Kidney (tissue), 14 donors: Measurements from ENCODE around the gene SH3RF3. TPM values are rescaled to one million over a fixed set of nuclear protein-coding genes. Genes with fewer than 3 reads are reported as not detected.

Experiments
- DNase-seq, 5 donors: peaks; one replicate each; pipeline ENCODE4 v3.0.0-alpha.2; 2013 to 2020
- FAIRE-seq: peaks from 2 replicates; lab custom pipeline; 2012; peaks lifted over from hg19 to GRCh38; lab: Jason Lieb, UNC
- H3K27ac ChIP-seq, 2 donors: one replicate each; pipeline ENCODE4 v1.7.0; 2013; ENCODE audit warnings: low read depth in 2 of 2, low read length in 2 of 2, inconsistent platforms in 1 of 2
- H3K27me3 ChIP-seq: one replicate; pipeline ENCODE4 v1.7.1; 2013; ENCODE audit warnings: low read length, inconsistent platforms; ENCODE audit not compliant: control insufficient read depth, insufficient read depth
- H3K36me3 ChIP-seq, 3 donors: one replicate each; pipeline versions ENCODE4 v1.7.0 to v1.7.1; 2013; ENCODE audit warnings: low read length in 3 of 3, control low read depth in 1 of 3, inconsistent platforms in 1 of 3; ENCODE audit not compliant: insufficient read depth in 3 of 3, control insufficient read depth in 2 of 3
- H3K4me1 ChIP-seq, 3 donors: one replicate each; pipeline versions ENCODE4 v1.7.0 to v1.7.1; 2013; ENCODE audit warnings: low read length in 3 of 3, inconsistent platforms in 1 of 3, low read depth in 1 of 3; ENCODE audit not compliant: control insufficient read depth in 2 of 3, insufficient read depth in 2 of 3
- H3K4me3 ChIP-seq, 3 donors: one replicate each; pipeline versions ENCODE4 v1.7.0 to v1.8.1; 2013; ENCODE audit warnings: low read length in 3 of 3, control low read depth in 1 of 3, inconsistent platforms in 1 of 3
- H3K9ac ChIP-seq, 3 donors: one replicate each; pipeline versions ENCODE4 v1.7.0 to v1.7.1; 2013; ENCODE audit warnings: low read length in 3 of 3, control low read depth in 1 of 3, inconsistent platforms in 1 of 3
- H3K9me3 ChIP-seq, 3 donors: one replicate each; pipeline versions ENCODE4 v1.7.0 to v1.7.1; 2013; ENCODE audit warnings: low read length in 3 of 3, control low read depth in 1 of 3, inconsistent platforms in 1 of 3; ENCODE audit not compliant: control insufficient read depth in 2 of 3, insufficient read depth in 1 of 3
- CTCF ChIP-seq: IDR thresholded peaks from 3 replicates; pipeline ENCODE4 v1.5.1; 2012; ENCODE audit warnings: mild to moderate bottlenecking, moderate library complexity, borderline replicate concordance; ENCODE audit not compliant: insufficient read depth; ENCODE audit errors: extremely low read depth
- intact Hi-C: fragments of 100-400 bp; cut with DNase I; formaldehyde crosslinking; loops from one replicate; pipeline ENCODE4 v1.11.1; 2022
- polyA plus RNA-seq: library from polyadenylated mRNA; stranded (reverse); fragments of 350-450 nt; fragmentation: Illumina TruSeq; extraction: RNeasy Lipid Tissue Mini Kit (QIAGEN cat#74804); gene quantifications from one replicate; pipeline ENCODE4 v1.2.3, GENCODE V29; 2014; ENCODE audit warnings: low read depth, low replicate concordance; ENCODE audit not compliant: insufficient read depth
- total RNA-seq: library from RNA; stranded (reverse); fragmentation: NEBNext Ultra II Directional; extraction: Animal tissue kit (Norgen Biotek cat#: 25700); gene quantifications from one replicate; pipeline ENCODE4 v1.2.1, GENCODE V29; 2021
- donor health status: control.
- donor health status: control.
- donor health status: control.
- donor health status: control.
- donor health status: control.
- donor health status: DM: yes; HTN: yes; CAD: no.
- donor health status: Normal renal cell carcinoma (clear cell type).

The SH3RF3 gene
- total and polyA plus RNA-seq, 2 donors from 2014 or later, result 1.7 to 10.7 TPM

GRCh38 chr2:109521233-109522062 lies 392.4 kb downstream of the SH3RF3 start:
- DNase-seq, result peak in 1 of 5 donors; percentile 53
- Histone ChIP-seq H3K36me3 (no peaks in the 10 kb centered on the region), H3K27ac (peak overlapping the region; percentile 65), H3K27me3 (no peaks in the 10 kb centered on the region), H3K9ac (no peak overlapping the region), H3K9me3 (no peaks in the 10 kb centered on the region), H3K4me3 (peak overlapping the region in 1 of 3 donors; percentile 0), H3K4me1 (peaks cover 0 to 6% (median 5%) of the 10 kb centered on the region in 3 donors)
- FAIRE-seq, result no peak
- TF ChIP-seq CTCF, result no peak
- intact Hi-C loops, result no loop called here

GRCh38 chr2:109522063-109522374 lies 393.0 kb downstream of the SH3RF3 start:
- intact Hi-C loops, result no loop called here
- no peaks in the 10 kb centered on the region for H3K9me3 ChIP-seq
- no peak overlapping the region for H3K9ac ChIP-seq
- peak overlapping the region in 1 of 3 donors; percentile 0 for H3K4me3 ChIP-seq
- H3K4me1 ChIP-seq, result peaks cover 0 to 5% (median under 1%) of the 10 kb centered on the region in 3 donors
- TF ChIP-seq CTCF, result no peak
- no peaks in the 10 kb centered on the region for H3K27me3 ChIP-seq
- FAIRE-seq (no peak), DNase-seq (peak in 2 of 5 donors; percentile 32)
- no peaks in the 10 kb centered on the region for H3K36me3 ChIP-seq
- H3K27ac ChIP-seq, result peak overlapping the region; percentile 65

- intact Hi-C loops, result no loop called here
- DNase-seq, result peak in 1 of 5 donors; percentile 32
- H3K9ac ChIP-seq, result no peak overlapping the region
These were observed 394.1 kb downstream of the SH3RF3 start for GRCh38 chr2:109523121-109523520.

More at GRCh38 chr2:109523121-109523520, 394.1 kb downstream of the SH3RF3 start:
- Histone ChIP-seq H3K4me1 (peaks cover 0 to 5% (median 0%) of the 10 kb centered on the region in 3 donors), H3K36me3 (no peaks in the 10 kb centered on the region), H3K4me3 (no peak overlapping the region), H3K27me3 (no peaks in the 10 kb centered on the region), H3K27ac (no peak overlapping the region), H3K9me3 (no peaks in the 10 kb centered on the region)
- no peak for TF ChIP-seq CTCF
- FAIRE-seq, result no peak
